CD4-positive, alpha-beta T cell (primary cell): ENCODE results near the gene TLE2. TPM values are rescaled to one million over a fixed set of nuclear protein-coding genes. Genes with fewer than 3 reads are reported as not detected.
"Not testable (repeated sequence)": the region's sequence is repeated elsewhere in the genome, so short reads cannot be mapped to it uniquely, and the experiment has no call there.

Source experiments
- ATAC-seq: fragments of 200-7000 bp; cut with Tn5 transposase; one replicate; pipeline ENCODE4 v1.10.0; 2022; ENCODE audit warnings: mild to moderate bottlenecking; ENCODE audit not compliant: poor library complexity
- CTCF ChIA-PET: fragments of 350-600 bp; sonication (Branson Sonifier 250); formaldehyde crosslinking; loops from one replicate; lab custom pipeline; 2021; ENCODE audit warnings: antibody characterized with exemption, inconsistent platforms; lab: Charles Lee
- POLR2A ChIA-PET: fragments of 350-600 bp; sonication (Branson Sonifier 250); formaldehyde crosslinking; loops from one replicate; lab custom pipeline; 2021; ENCODE audit warnings: antibody characterized with exemption, inconsistent platforms; lab: Charles Lee
- DNase-seq, 14 experiments: peaks; one replicate each; pipeline ENCODE4 v3.0.0-alpha.2; 2013 to 2020; ENCODE audit warnings: mixed read lengths in 2 of 14
- H3K27ac ChIP-seq, 2 donors: one replicate each; pipeline versions ENCODE4 v1.5.1 to v1.7.0; 2013; ENCODE audit warnings: low read length in 2 of 2, low read depth in 1 of 2, mild to moderate bottlenecking in 1 of 2
- H3K27me3 ChIP-seq, 2 experiments: 1 replicate in 1 of 2; 2 replicates in 1 of 2; pipeline versions ENCODE4 v1.6.1 to v1.7.0; 2013; ENCODE audit warnings: low read length in 2 of 2, control low read depth in 1 of 2, mild to moderate bottlenecking in 1 of 2, moderate library complexity in 1 of 2; ENCODE audit not compliant: insufficient read depth in 2 of 2, control insufficient read depth in 1 of 2
- H3K36me3 ChIP-seq: one replicate; pipeline ENCODE4 v1.6.1; 2013; ENCODE audit warnings: low read length, control low read depth; ENCODE audit not compliant: insufficient read depth
- H3K4me1 ChIP-seq: one replicate; pipeline ENCODE4 v1.6.1; 2013; ENCODE audit warnings: low read length, control low read depth; ENCODE audit not compliant: insufficient read depth
- H3K4me3 ChIP-seq: one replicate; pipeline ENCODE4 v1.5.1; 2013; ENCODE audit warnings: mild to moderate bottlenecking, low read length, moderate library complexity
- H3K9me3 ChIP-seq, 2 experiments: 1 replicate in 1 of 2; 2 replicates in 1 of 2; pipeline versions ENCODE4 v1.6.1 to v1.7.0; 2013; ENCODE audit warnings: low read length in 2 of 2, mild to moderate bottlenecking in 2 of 2, control low read depth in 1 of 2, moderate library complexity in 1 of 2; ENCODE audit not compliant: control insufficient read depth in 1 of 2, insufficient read depth in 1 of 2
- H3K27ac Mint-ChIP-seq: one replicate; pipeline ENCODE4 v1.8.0; 2020; ENCODE audit warnings: mixed read lengths
- H3K27me3 Mint-ChIP-seq: one replicate; pipeline ENCODE4 v1.8.0; 2021; ENCODE audit warnings: mixed read lengths
- H3K36me3 Mint-ChIP-seq: one replicate; pipeline ENCODE4 v1.8.0; 2021; ENCODE audit warnings: low read depth, mixed read lengths
- H3K4me1 Mint-ChIP-seq: one replicate; pipeline ENCODE4 v1.8.0; 2021; ENCODE audit warnings: low read depth, mixed read lengths
- H3K4me3 Mint-ChIP-seq: one replicate; pipeline ENCODE4 v1.8.0; 2020; ENCODE audit warnings: mild to moderate bottlenecking, mixed read lengths
- H3K9me3 Mint-ChIP-seq: one replicate; pipeline ENCODE4 v1.8.0; 2020; ENCODE audit warnings: mixed read lengths
- intact Hi-C, 2 experiments: fragments of 100-400 bp; cut with DNase I in 1 of 2; cut with micrococcal nuclease in 1 of 2; formaldehyde crosslinking; loops; one replicate each; pipeline versions ENCODE4 v1.15.1 to v1.9.0; 2023 to 2025; cut with DNase I, micrococcal nuclease
- total RNA-seq, 174 experiments: library from RNA in 2 of 174; stranded (reverse) in 2 of 174; gene quantifications; one replicate each; pipeline ENCODE4 v1.2.3 and lab custom pipeline; 2021 to 2026
- TF ChIP-seq, protein P1 (sequence below): fragments of 200-600 bp; IDR thresholded peaks from one replicate; pipeline ENCODE4 v1.8.0; 2022; ENCODE audit warnings: antibody characterized with exemption, mild to moderate bottlenecking

Gene TLE2
- total RNA-seq, 2 experiments from 2014 or later: 23.9 to 25.0 TPM

DNA sequence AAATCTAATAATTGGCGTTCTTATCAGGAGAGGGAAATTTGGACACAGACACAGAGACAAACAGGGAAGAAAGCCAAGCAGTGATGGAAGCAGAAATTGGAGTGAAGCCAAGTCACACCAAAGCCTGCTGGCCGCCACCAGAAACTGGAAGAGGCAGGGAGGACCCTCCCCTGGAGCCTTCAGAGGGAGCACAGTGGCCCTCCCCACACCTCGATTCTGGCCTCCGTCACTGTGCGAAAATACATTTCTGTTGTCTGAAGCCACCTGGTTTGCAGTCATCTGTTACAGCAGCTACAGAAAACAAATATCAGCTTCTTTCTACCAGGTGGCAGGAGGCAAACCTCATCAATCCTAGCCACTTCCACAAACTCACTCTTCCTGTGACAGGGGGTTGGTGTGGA, 60.0 kb downstream of the TLE2 start:
- intact Hi-C loops: no loop called here
- POLR2A ChIA-PET: no interaction called here
- Mint-ChIP-seq H3K27ac (no peak overlapping the region), H3K9me3 (no peaks in the 10 kb centered on the region), H3K27me3 (no peaks in the 10 kb centered on the region), H3K4me3 (no peak overlapping the region), H3K36me3 (no peaks in the 10 kb centered on the region), H3K4me1 (no peaks in the 10 kb centered on the region)
- TF ChIP-seq, protein P1, sequence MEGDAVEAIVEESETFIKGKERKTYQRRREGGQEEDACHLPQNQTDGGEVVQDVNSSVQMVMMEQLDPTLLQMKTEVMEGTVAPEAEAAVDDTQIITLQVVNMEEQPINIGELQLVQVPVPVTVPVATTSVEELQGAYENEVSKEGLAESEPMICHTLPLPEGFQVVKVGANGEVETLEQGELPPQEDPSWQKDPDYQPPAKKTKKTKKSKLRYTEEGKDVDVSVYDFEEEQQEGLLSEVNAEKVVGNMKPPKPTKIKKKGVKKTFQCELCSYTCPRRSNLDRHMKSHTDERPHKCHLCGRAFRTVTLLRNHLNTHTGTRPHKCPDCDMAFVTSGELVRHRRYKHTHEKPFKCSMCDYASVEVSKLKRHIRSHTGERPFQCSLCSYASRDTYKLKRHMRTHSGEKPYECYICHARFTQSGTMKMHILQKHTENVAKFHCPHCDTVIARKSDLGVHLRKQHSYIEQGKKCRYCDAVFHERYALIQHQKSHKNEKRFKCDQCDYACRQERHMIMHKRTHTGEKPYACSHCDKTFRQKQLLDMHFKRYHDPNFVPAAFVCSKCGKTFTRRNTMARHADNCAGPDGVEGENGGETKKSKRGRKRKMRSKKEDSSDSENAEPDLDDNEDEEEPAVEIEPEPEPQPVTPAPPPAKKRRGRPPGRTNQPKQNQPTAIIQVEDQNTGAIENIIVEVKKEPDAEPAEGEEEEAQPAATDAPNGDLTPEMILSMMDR: no peak
- H3K4me3 ChIP-seq: no peak overlapping the region
- peaks cover under 1% of the 10 kb centered on the region for H3K4me1 ChIP-seq
- H3K9me3 ChIP-seq: peaks cover 0 to 4% of the 10 kb centered on the region in 2 experiments
- no peak for DNase-seq
- no peaks in the 10 kb centered on the region for H3K36me3 ChIP-seq
- no peak overlapping the region for H3K27ac ChIP-seq
- peaks cover 0 to under 1% of the 10 kb centered on the region in 2 experiments for H3K27me3 ChIP-seq
- ATAC-seq: no peak
- CTCF ChIA-PET: interaction anchor here (0.6 kb wide), 1 partner anchor 197 kb away, joined by 3 read pairs; no protein-coding TSS in a partner anchor

DNA sequence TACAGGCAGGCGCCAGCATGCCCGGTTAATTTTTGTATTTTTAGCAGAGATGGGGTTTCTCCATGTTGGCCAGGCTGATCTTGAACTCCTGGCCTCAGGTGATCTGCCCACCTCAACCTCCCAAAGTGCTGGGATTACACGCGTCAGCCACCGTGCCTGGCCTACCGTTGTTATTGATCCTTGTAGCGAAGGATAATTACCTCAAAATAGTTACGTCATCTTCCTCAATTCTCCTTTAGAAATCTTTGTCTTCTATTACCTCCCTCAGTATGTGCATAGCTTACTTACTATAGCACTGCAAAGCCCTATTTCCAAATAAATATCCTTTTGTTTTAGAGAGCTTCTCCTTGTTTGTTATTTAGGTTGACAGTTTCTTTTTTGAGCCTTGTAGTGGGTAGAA, 61.1 kb downstream of the TLE2 start:
- H3K4me3 Mint-ChIP-seq: no peak overlapping the region
- ChIA-PET CTCF (no interaction called here), POLR2A (no interaction called here)
- no peaks in the 10 kb centered on the region for H3K27me3 Mint-ChIP-seq
- H3K27me3 ChIP-seq: no peaks in the 10 kb centered on the region
- H3K9me3 ChIP-seq: peaks cover 0 to 4% of the 10 kb centered on the region in 2 experiments
- ATAC-seq (no peak), DNase-seq (no peak)
- no peaks in the 10 kb centered on the region for H3K36me3 ChIP-seq
- TF ChIP-seq, protein P1: no peak
- H3K36me3 Mint-ChIP-seq: no peaks in the 10 kb centered on the region
- H3K9me3 Mint-ChIP-seq: no peaks in the 10 kb centered on the region
- no peak overlapping the region for H3K4me3 ChIP-seq
- no peak overlapping the region for H3K27ac Mint-ChIP-seq
- intact Hi-C loops: no loop called here
- no peaks in the 10 kb centered on the region for H3K4me1 ChIP-seq
- H3K4me1 Mint-ChIP-seq: no peaks in the 10 kb centered on the region
- H3K27ac ChIP-seq: no peak overlapping the region

DNA sequence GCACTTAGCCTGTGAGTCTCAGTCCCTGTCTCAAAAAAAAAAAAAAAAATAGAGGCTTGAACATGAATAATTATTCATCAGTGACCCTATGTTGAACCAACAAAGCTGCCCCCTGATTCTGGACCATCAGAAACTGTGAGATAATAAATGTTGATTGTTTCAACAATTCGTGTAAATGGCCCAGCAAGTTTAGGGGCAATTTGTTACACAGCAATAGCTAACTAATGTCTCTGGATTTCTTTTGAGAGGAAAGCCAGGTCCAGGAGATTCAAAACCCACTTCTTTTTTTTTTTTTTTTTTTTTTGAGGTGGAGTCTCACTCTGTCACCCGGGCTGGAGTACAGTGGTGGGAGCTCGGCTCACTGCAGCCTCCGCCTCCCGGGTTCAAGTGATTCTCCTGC, 64.2 kb downstream of the TLE2 start:
- H3K9me3 ChIP-seq: peaks cover 0 to 4% of the 10 kb centered on the region in 2 experiments
- peaks cover 4% of the 10 kb centered on the region for H3K27me3 Mint-ChIP-seq
- H3K4me3 Mint-ChIP-seq: no peak overlapping the region
- intact Hi-C loops: loop anchor here in 1 of 2 experiments (5.0 kb wide), 1 partner anchor 97 kb away; the partner anchor contains the start of gene TLE5
- H3K36me3 ChIP-seq: no peaks in the 10 kb centered on the region
- H3K4me1 ChIP-seq: peaks cover 2% of the 10 kb centered on the region
- ChIA-PET POLR2A (no interaction called here), CTCF (interaction anchor here (0.7 to 1.6 kb wide), 4 partner anchors 15 to 144 kb away, joined by 4 to 9 read pairs (median 5); no protein-coding TSS in a partner anchor)
- H3K27ac Mint-ChIP-seq: no peak overlapping the region
- no peak overlapping the region for H3K27ac ChIP-seq
- no peak overlapping the region for H3K4me3 ChIP-seq
- no peak for DNase-seq
- no peaks in the 10 kb centered on the region for H3K36me3 Mint-ChIP-seq
- TF ChIP-seq, protein P1: no peak
- no peak for ATAC-seq
- no peaks in the 10 kb centered on the region for H3K27me3 ChIP-seq
- no peaks in the 10 kb centered on the region for H3K9me3 Mint-ChIP-seq
- H3K4me1 Mint-ChIP-seq: peaks cover 7% of the 10 kb centered on the region

DNA sequence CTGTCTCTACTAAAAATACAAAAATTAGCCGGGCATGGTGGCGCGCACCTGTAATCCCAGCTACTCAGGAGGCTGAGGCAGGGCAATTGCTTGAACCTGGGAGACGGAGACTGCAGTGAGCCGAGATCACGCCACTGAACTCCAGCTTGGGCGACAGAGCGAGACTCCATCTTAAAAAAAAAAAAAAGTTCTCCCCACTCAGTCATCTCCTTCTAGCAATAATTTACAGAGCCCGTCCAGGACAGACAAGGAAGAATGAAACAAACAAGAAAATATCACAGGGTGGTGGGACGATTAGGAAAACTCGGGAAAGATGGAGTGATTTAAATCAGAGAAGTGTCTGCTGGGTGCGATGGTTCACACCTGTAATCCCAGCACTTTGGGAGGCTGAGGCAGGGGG, 65.4 kb downstream of the TLE2 start:
- POLR2A ChIA-PET: not testable (repeated sequence)

More for the DNA sequence above, 65.4 kb downstream of the TLE2 start:
- not testable (repeated sequence) for H3K27ac ChIP-seq, H3K9me3 ChIP-seq, H3K4me3 ChIP-seq, ATAC-seq, H3K4me3 Mint-ChIP-seq, H3K36me3 ChIP-seq, H3K27me3 Mint-ChIP-seq, H3K36me3 Mint-ChIP-seq, H3K27ac Mint-ChIP-seq, H3K4me1 Mint-ChIP-seq, DNase-seq, H3K9me3 Mint-ChIP-seq, H3K27me3 ChIP-seq, H3K4me1 ChIP-seq
- CTCF ChIA-PET: interaction anchor here (1.4 to 3.3 kb wide), 3 partner anchors 13 to 248 kb away, joined by 3 to 27 read pairs (median 6); no protein-coding TSS in a partner anchor
- intact Hi-C loops: loop anchor here in 1 of 2 experiments (2.0 to 5.0 kb wide), 4 partner anchors 99 to 287 kb away; partner anchors contain the start of gene TLE5
